H1 (cell line): Measurements from ENCODE around the gene DPEP2.

Source experiments
- CREB1 ChIP-seq: IDR thresholded peaks from 2 replicates; pipeline ENCODE4 v1.6.1; 2012; ENCODE audit warnings: inconsistent platforms
- HDAC2 ChIP-seq, 2 experiments: fragments of 300-600 bp in 1 of 2; sonication (generic) in 1 of 2; IDR thresholded peaks; 2 replicates each; pipeline ENCODE4 v1.6.1; 2011 to 2012; ENCODE audit warnings: low read depth in 2 of 2, low read length in 2 of 2, mild to moderate bottlenecking in 2 of 2, moderate library complexity in 2 of 2, borderline replicate concordance in 1 of 2, inconsistent platforms in 1 of 2
- POLR2A ChIP-seq, 2 experiments: IDR thresholded peaks; 1 replicate in 1 of 2; 2 replicates in 1 of 2; pipeline ENCODE4 v1.6.1; 2011; ENCODE audit warnings: low read depth in 2 of 2, low read length in 2 of 2, mild to moderate bottlenecking in 2 of 2; ENCODE audit errors: control extremely low read depth in 1 of 2
- SIRT6 ChIP-seq: IDR thresholded peaks from one replicate; pipeline ENCODE4 v1.7.1; 2012; ENCODE audit warnings: low read length, inconsistent platforms
- SIX5 ChIP-seq: IDR thresholded peaks from 2 replicates; pipeline ENCODE4 v1.6.1; 2011; ENCODE audit warnings: mild to moderate bottlenecking, low read depth, low read length
- TF ChIP-seq, protein P1 (sequence below), 3 experiments: IDR thresholded peaks; 1 replicate in 2 of 3; 2 replicates in 1 of 3; pipeline versions ENCODE4 v1.5.1 to v1.6.1; 2011; ENCODE audit warnings: low read length in 3 of 3, mild to moderate bottlenecking in 3 of 3, inconsistent platforms in 2 of 3, low read depth in 1 of 3, moderate library complexity in 1 of 3; ENCODE audit not compliant: insufficient read depth in 1 of 3; ENCODE audit errors: control extremely low read depth in 1 of 3

DNA sequence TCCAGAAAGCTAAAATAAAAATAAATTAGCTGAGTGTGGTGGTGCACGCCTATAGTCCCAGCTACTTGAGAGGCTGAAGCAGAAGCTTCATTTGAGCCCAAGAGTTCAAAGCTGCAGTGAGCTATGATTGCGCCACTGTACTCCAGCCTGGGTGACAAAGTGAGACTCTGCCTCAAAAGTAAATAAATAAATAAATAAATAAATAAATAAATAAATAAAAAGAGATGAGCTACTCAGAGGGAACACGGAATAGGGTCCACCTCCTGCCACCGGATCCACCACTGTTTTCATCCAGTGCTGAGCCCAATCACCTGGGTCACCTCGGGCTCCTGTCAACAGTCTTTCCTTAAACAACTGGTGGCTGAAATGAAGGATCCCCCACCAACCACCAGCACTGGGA lies 12.3 kb downstream of the DPEP2 start:
- TF ChIP-seq HDAC2 (IDR thresholded peaks at IDR 0.05; ENCODE audit: borderline replicate concordance in 1 of 2, low read depth in 2 of 2, low read length in 2 of 2), result no peak
- no peak for TF ChIP-seq SIRT6
- no peak for TF ChIP-seq CREB1
- no peak for TF ChIP-seq POLR2A (IDR thresholded peaks at IDR 0.05; ENCODE audit: control extremely low read depth in 1 of 2, low read depth in 2 of 2, low read length in 2 of 2)
- no peak for TF ChIP-seq SIX5
- TF ChIP-seq, protein P1, sequence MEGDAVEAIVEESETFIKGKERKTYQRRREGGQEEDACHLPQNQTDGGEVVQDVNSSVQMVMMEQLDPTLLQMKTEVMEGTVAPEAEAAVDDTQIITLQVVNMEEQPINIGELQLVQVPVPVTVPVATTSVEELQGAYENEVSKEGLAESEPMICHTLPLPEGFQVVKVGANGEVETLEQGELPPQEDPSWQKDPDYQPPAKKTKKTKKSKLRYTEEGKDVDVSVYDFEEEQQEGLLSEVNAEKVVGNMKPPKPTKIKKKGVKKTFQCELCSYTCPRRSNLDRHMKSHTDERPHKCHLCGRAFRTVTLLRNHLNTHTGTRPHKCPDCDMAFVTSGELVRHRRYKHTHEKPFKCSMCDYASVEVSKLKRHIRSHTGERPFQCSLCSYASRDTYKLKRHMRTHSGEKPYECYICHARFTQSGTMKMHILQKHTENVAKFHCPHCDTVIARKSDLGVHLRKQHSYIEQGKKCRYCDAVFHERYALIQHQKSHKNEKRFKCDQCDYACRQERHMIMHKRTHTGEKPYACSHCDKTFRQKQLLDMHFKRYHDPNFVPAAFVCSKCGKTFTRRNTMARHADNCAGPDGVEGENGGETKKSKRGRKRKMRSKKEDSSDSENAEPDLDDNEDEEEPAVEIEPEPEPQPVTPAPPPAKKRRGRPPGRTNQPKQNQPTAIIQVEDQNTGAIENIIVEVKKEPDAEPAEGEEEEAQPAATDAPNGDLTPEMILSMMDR (IDR thresholded peaks at IDR 0.05; ENCODE audit: control extremely low read depth in 1 of 3, insufficient read depth in 1 of 3, low read depth in 1 of 3, low read length in 3 of 3), result no peak
